Astrocyte of the cerebellum (primary cell): Measurements from ENCODE around the gene KLHL35.
"Not testable (repeated sequence)": the region's sequence is repeated elsewhere in the genome, so short reads cannot be mapped to it uniquely, and the experiment has no call there.

ENCODE experiments used
- DNase-seq: peaks from one replicate; pipeline ENCODE4 v3.0.0-alpha.2; 2011; ENCODE audit warnings: low read depth
- H3K4me3 ChIP-seq: 2 replicates; pipeline ENCODE4 v1.5.1; 2011; ENCODE audit warnings: mild to moderate bottlenecking, low read depth, low read length, moderate library complexity
- CTCF ChIP-seq: IDR thresholded peaks from 2 replicates; pipeline ENCODE4 v1.5.1; 2012; ENCODE audit warnings: low read length, low read depth, moderate library complexity, mild to moderate bottlenecking; ENCODE audit errors: missing control alignments
- in situ Hi-C: cut with HindIII; loops from 2 replicates; pipeline ENCODE4 v1.10.0; 2017; ENCODE audit warnings: low sequenced_read_pairs

KLHL35 gene

GRCh38 chr11:75383246-75383645, 49.8 kb downstream of the KLHL35 start:
- DNase-seq = no peak
- no peak overlapping the region for H3K4me3 ChIP-seq
- in situ Hi-C loops = no loop called here
- no peak for TF ChIP-seq CTCF

- no peak for TF ChIP-seq CTCF
- H3K4me3 ChIP-seq = no peak overlapping the region
- no peak for DNase-seq
- in situ Hi-C loops = no loop called here
These were observed 52.1 kb downstream of the KLHL35 start for GRCh38 chr11:75380716-75381420.

- TF ChIP-seq CTCF = no peak
- in situ Hi-C loops = no loop called here
- no peak overlapping the region for H3K4me3 ChIP-seq
- DNase-seq = no peak
These were observed 52.8 kb downstream of the KLHL35 start for GRCh38 chr11:75380245-75380644.

- H3K4me3 ChIP-seq, DNase-seq, in situ Hi-C loops: not testable (repeated sequence)
These were observed 54.2 kb downstream of the KLHL35 start for GRCh38 chr11:75378776-75379175.

GRCh38 chr11:75376175-75376574, 56.8 kb downstream of the KLHL35 start:
- H3K4me3 ChIP-seq = no peak overlapping the region
- DNase-seq = no peak
- in situ Hi-C loops = no loop called here
- no peak for TF ChIP-seq CTCF

- H3K4me3 ChIP-seq = no peak overlapping the region
- in situ Hi-C loops = no loop called here
- TF ChIP-seq CTCF = no peak
- no peak for DNase-seq
These were observed 57.4 kb downstream of the KLHL35 start for GRCh38 chr11:75375626-75376025.

GRCh38 chr11:75374646-75375045, 58.4 kb downstream of the KLHL35 start:
- no peak for DNase-seq
- in situ Hi-C loops = no loop called here
- no peak for TF ChIP-seq CTCF
- H3K4me3 ChIP-seq = no peak overlapping the region
